Colonic mucosa (tissue), 4 donors: ENCODE measurements around the gene PFN3. TPM values are rescaled to one million over a fixed set of nuclear protein-coding genes. Genes with fewer than 3 reads are reported as not detected.

Experiments used
- DNase-seq: peaks from one replicate; pipeline ENCODE4 v3.0.0-alpha.2; 2020
- H3K27ac ChIP-seq: fragments of 200-600 bp; one replicate; pipeline ENCODE4 v1.8.0; 2021
- H3K27me3 ChIP-seq: fragments of 200-600 bp; one replicate; pipeline ENCODE4 v1.8.0; 2021
- H3K36me3 ChIP-seq: fragments of 200-600 bp; one replicate; pipeline ENCODE4 v1.8.0; 2021
- H3K4me1 ChIP-seq: fragments of 200-600 bp; one replicate; pipeline ENCODE4 v1.8.0; 2021; ENCODE audit warnings: mild to moderate bottlenecking
- H3K4me3 ChIP-seq: fragments of 200-600 bp; one replicate; pipeline ENCODE4 v1.8.0; 2021
- H3K9ac ChIP-seq, 2 donors: one replicate each; pipeline ENCODE4 v1.7.0; 2013; ENCODE audit warnings: control low read depth in 2 of 2, low read depth in 2 of 2, low read length in 2 of 2
- H3K9me3 ChIP-seq: fragments of 200-600 bp; one replicate; pipeline ENCODE4 v1.8.0; 2021
- CTCF ChIP-seq: fragments of 200-600 bp; IDR thresholded peaks from one replicate; pipeline ENCODE4 v1.8.0; 2022; ENCODE audit warnings: antibody characterized with exemption, mild to moderate bottlenecking
- intact Hi-C: fragments of 100-400 bp; cut with DNase I; formaldehyde crosslinking; loops from one replicate; pipeline ENCODE4 v1.14.1; 2022
- total RNA-seq, 2 donors: library from RNA; stranded (reverse); fragmentation: NEBNext Ultra II Directional in 1 of 2; extraction: Animal tissue kit (Norgen Biotek cat#: 25700) in 1 of 2; gene quantifications; one replicate each; pipeline ENCODE4 v1.2.1, GENCODE V29; 2021
- donor health status: healthy.
- donor health status: DM: no; HTN: no; CAD: no.
- donor health status: DM: no; HTN: no; CAD: no.

PFN3 gene, protein sequence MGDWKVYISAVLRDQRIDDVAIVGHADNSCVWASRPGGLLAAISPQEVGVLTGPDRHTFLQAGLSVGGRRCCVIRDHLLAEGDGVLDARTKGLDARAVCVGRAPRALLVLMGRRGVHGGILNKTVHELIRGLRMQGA
- total RNA-seq, result not detected

DNA sequence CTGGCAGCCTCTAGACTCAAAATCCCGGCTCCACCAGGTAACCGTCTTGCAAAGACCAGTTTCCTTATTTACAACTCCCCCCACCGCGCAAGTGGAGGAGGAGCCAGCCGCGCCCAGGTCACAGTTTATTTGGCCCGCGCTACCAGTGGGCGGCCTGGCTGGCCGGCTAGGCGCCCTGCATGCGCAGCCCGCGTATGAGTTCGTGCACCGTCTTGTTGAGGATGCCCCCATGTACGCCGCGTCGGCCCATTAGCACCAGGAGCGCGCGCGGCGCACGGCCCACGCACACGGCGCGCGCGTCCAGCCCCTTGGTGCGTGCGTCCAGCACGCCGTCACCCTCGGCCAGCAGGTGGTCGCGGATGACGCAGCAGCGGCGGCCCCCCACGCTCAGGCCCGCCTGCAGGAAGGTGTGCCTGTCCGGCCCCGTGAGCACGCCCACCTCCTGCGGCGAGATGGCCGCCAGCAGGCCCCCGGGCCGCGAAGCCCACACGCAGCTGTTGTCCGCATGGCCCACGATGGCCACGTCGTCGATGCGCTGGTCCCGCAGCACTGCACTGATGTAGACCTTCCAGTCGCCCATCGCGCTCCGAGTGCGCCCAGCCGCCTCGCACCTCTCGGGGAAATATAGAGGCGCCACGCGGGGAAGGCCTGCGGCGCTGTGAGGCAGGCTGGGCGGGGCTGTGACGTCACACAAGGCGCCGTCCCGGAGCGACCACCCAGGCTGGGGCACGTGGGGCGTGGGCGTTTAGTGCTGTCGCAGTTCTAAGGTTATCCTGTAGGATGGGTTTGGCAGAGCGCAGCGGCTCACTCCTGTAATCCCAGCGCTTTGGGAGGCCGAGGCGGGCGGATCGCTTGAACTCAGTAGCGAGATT, at the start of gene PFN3:
Gene PFN3, minus strand, starts transcription at position 665 of the 872 bp plus-strand sequence. Its CDS starts 85 bp downstream, at position 580.
- peak; percentile 86 for DNase-seq
- H3K4me1 ChIP-seq, result peaks cover 29% of the 10 kb centered on the region
- peaks cover 10% of the 10 kb centered on the region for H3K27me3 ChIP-seq
- no peak for TF ChIP-seq CTCF
- H3K36me3 ChIP-seq, result no peaks in the 10 kb centered on the region
- H3K4me3 ChIP-seq, result no peak within 1 kb of the TSS
- peak within 1 kb of the TSS in 1 of 2 donors; percentile 64 for H3K9ac ChIP-seq
- intact Hi-C loops, result no loop called here
- H3K27ac ChIP-seq, result no peak within 1 kb of the TSS
- no peaks in the 10 kb centered on the region for H3K9me3 ChIP-seq

DNA sequence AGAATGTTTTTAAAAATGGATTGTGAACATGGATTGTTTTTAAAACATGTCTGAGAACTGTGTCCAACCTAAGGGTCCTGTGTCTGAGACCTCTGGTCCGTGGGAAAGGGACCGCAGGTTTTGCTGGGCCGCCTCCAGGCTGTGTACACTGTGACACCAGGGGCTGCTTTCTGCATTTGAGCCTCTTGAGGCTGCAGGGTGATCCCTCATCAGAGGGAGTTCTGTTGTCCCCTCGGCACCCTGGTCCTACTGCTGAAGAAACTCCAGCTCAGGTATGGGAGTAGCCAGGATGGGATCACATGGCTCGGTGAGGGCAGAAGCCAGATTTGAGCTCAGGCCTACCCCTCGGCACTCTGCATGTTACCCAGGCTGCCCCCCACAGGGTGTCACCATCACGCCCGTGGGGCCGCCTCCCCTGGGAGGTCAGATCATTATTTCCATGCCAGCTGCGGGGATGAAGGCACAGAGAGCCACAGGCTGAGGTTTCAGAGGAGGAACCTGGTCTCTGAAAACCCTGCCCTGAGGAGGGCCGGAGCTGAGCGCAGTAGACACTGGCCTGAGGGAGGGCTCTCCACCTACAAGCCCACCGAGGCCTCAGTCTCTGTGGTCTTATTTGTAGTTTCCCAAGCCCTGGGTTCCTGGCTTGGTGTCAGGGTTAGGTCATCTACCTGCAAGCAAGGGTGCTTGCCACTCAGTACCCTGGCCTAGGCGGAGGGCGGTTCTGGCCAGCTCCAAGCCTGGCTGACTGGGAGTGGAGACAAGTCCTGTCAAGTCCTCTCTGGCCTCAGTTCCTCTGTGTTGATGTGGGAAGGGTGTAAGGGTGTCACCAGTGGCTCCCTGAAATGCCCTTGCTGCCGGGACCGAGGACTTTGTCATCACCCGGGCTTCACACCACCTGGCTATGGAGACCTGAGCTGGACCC, 48.9 kb upstream of the PFN3 start:
- no peak for DNase-seq
- Histone ChIP-seq H3K4me1 (peaks cover 14% of the 10 kb centered on the region), H3K9ac (no peak overlapping the region), H3K9me3 (no peaks in the 10 kb centered on the region), H3K27ac (no peak overlapping the region), H3K4me3 (no peak overlapping the region), H3K36me3 (no peaks in the 10 kb centered on the region), H3K27me3 (no peaks in the 10 kb centered on the region)
- TF ChIP-seq CTCF, result no peak
- intact Hi-C loops, result loop anchor here (5.0 kb wide), 1 partner anchor 132 kb away; no protein-coding TSS in a partner anchor

DNA sequence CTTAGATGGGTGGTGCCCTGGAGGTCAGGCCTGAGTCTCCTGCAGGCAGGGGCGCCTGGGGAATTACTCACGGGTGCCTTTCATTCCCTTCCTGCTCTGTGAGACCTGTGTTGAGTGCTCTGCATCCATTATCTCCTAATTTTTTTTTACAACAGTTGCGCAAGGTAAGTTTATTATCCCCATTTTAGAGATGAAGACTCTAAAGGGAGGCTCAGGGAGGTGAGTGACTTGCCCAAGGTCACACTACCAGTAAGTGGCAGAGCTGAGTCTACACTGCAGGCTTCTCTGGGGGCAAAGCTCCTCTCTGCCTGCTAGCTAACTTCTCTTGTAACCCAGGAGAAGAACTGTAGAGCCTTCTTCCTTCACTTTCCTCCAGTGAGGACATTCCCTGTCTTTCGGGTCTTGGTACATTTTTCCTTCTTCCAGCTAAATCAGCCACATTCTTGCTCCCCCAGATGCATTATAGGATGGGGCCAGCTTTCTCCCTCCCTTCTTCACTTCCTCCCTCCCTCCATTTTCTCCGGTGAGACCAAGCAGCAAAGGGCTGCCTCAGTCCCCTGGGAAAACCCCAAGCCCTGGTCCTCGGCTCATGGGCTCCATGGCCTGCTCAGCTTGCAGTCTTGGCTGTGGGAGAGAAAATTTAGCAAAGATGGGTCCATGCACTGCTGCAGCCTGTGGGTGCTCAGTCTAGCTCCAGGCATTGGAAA, 47.9 kb upstream of the PFN3 start:
- Histone ChIP-seq H3K27ac (no peak overlapping the region), H3K9me3 (no peaks in the 10 kb centered on the region), H3K4me1 (peaks cover 8% of the 10 kb centered on the region), H3K36me3 (no peaks in the 10 kb centered on the region), H3K9ac (no peak overlapping the region), H3K27me3 (no peaks in the 10 kb centered on the region), H3K4me3 (no peak overlapping the region)
- DNase-seq, result no peak
- intact Hi-C loops, result no loop called here
- no peak for TF ChIP-seq CTCF

DNA sequence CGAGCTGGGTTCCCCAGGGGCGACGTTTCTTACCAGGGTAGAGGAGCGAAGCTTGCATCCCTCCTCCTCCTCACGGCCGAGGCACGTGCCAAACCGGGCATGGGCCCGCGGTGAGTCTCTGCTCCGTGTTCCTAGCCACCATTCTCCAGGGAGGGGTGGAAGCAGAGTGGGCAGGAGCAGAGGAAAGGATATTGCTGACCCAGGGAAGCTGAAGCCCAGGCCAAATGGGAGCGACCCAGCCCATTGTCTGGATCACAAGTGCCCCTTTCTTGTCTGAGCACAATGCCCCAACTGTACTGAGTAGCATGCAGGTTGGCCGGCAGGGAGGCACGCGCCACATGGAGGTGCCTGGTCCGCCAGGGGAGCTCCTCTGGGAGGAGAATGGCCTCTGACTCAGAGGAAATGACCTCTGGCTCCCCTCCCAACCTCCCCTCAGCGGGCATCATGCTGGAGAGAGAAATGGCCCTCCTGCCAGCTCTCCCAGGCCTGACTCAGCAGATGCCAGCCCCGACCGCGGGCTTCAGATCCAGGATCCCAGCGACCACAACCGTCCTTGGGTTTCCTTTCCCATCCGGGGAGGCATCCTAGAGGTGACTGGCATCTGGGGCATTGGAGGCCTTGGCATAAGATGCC, 47.3 kb upstream of the PFN3 start:
- DNase-seq, result peak; percentile 54
- Histone ChIP-seq H3K27me3 (no peaks in the 10 kb centered on the region), H3K4me3 (no peak overlapping the region), H3K9me3 (no peaks in the 10 kb centered on the region), H3K27ac (no peak overlapping the region), H3K4me1 (peaks cover 8% of the 10 kb centered on the region), H3K9ac (no peak overlapping the region), H3K36me3 (no peaks in the 10 kb centered on the region)
- no peak for TF ChIP-seq CTCF
- intact Hi-C loops, result no loop called here
